Duodenal mucosa (tissue), 2 donors: Measurements from ENCODE around the gene METTL24.
"Not testable (repeated sequence)": the region's sequence is repeated elsewhere in the genome, so short reads cannot be mapped to it uniquely, and the experiment has no call there.

Experiments used
- H3K27ac ChIP-seq: one replicate; pipeline ENCODE4 v1.7.0; 2013; ENCODE audit warnings: low read depth, low read length
- H3K27me3 ChIP-seq, 2 donors: one replicate each; pipeline ENCODE4 v1.7.0; 2013; ENCODE audit warnings: low read length in 2 of 2, control low read depth in 1 of 2; ENCODE audit not compliant: insufficient read depth in 2 of 2, control insufficient read depth in 1 of 2
- H3K36me3 ChIP-seq, 2 donors: one replicate each; pipeline ENCODE4 v1.7.0; 2013; ENCODE audit warnings: low read length in 2 of 2, control low read depth in 1 of 2; ENCODE audit not compliant: insufficient read depth in 2 of 2, control insufficient read depth in 1 of 2
- H3K4me1 ChIP-seq, 2 donors: one replicate each; pipeline ENCODE4 v1.7.0; 2013; ENCODE audit warnings: low read length in 2 of 2, control low read depth in 1 of 2; ENCODE audit not compliant: insufficient read depth in 2 of 2, control insufficient read depth in 1 of 2
- H3K4me3 ChIP-seq, 2 donors: one replicate each; pipeline ENCODE4 v1.7.0; 2013; ENCODE audit warnings: low read length in 2 of 2, low read depth in 1 of 2
- H3K9ac ChIP-seq, 2 donors: one replicate each; pipeline ENCODE4 v1.7.0; 2013; ENCODE audit warnings: low read length in 2 of 2, low read depth in 1 of 2
- H3K9me3 ChIP-seq, 2 donors: one replicate each; pipeline ENCODE4 v1.7.0; 2013; ENCODE audit warnings: low read length in 2 of 2, control low read depth in 1 of 2; ENCODE audit not compliant: control insufficient read depth in 1 of 2

The METTL24 gene

GRCh38 chr6:110283657-110284056 is 74.5 kb downstream of the METTL24 start:
- Histone ChIP-seq H3K4me1 (peaks cover 12 to 29% of the 10 kb centered on the region in 2 donors), H3K9me3 (peaks cover 0 to 4% of the 10 kb centered on the region in 2 donors), H3K4me3 (no peak overlapping the region), H3K9ac (no peak overlapping the region), H3K27ac (no peak overlapping the region), H3K36me3 (no peaks in the 10 kb centered on the region), H3K27me3 (no peaks in the 10 kb centered on the region)

GRCh38 chr6:110282412-110282811 is 75.7 kb downstream of the METTL24 start:
- H3K9ac ChIP-seq: no peak overlapping the region
- H3K4me1 ChIP-seq: peaks cover 10 to 22% of the 10 kb centered on the region in 2 donors
- H3K9me3 ChIP-seq: peaks cover 0 to 4% of the 10 kb centered on the region in 2 donors
- no peak overlapping the region for H3K27ac ChIP-seq
- no peaks in the 10 kb centered on the region for H3K27me3 ChIP-seq
- no peak overlapping the region for H3K4me3 ChIP-seq
- H3K36me3 ChIP-seq: no peaks in the 10 kb centered on the region

GRCh38 chr6:110277100-110277665 is 81.0 kb downstream of the METTL24 start:
- Histone ChIP-seq H3K4me3 (no peak overlapping the region), H3K27ac (no peak overlapping the region), H3K9me3 (peaks cover 0 to 4% of the 10 kb centered on the region in 2 donors), H3K4me1 (no peaks in the 10 kb centered on the region), H3K36me3 (no peaks in the 10 kb centered on the region), H3K27me3 (no peaks in the 10 kb centered on the region), H3K9ac (no peak overlapping the region)

GRCh38 chr6:110272781-110273180 is 85.4 kb downstream of the METTL24 start:
- H3K36me3 ChIP-seq, H3K9me3 ChIP-seq, H3K9ac ChIP-seq, H3K4me1 ChIP-seq, H3K27ac ChIP-seq, H3K27me3 ChIP-seq, H3K4me3 ChIP-seq: not testable (repeated sequence)

- Histone ChIP-seq H3K4me1 (no peaks in the 10 kb centered on the region), H3K4me3 (no peak overlapping the region), H3K36me3 (no peaks in the 10 kb centered on the region), H3K9me3 (no peaks in the 10 kb centered on the region), H3K27me3 (no peaks in the 10 kb centered on the region), H3K27ac (no peak overlapping the region), H3K9ac (no peak overlapping the region)
These were observed 86.5 kb downstream of the METTL24 start for GRCh38 chr6:110271732-110272022.

- Histone ChIP-seq H3K27ac (no peak overlapping the region), H3K9ac (no peak overlapping the region), H3K27me3 (no peaks in the 10 kb centered on the region), H3K4me3 (no peak overlapping the region), H3K9me3 (no peaks in the 10 kb centered on the region), H3K36me3 (no peaks in the 10 kb centered on the region), H3K4me1 (no peaks in the 10 kb centered on the region)
These were observed 88.0 kb downstream of the METTL24 start for GRCh38 chr6:110270165-110270564.

GRCh38 chr6:110269623-110270022 is 88.5 kb downstream of the METTL24 start:
- Histone ChIP-seq H3K4me1 (no peaks in the 10 kb centered on the region), H3K9me3 (no peaks in the 10 kb centered on the region), H3K4me3 (no peak overlapping the region), H3K27me3 (no peaks in the 10 kb centered on the region), H3K27ac (no peak overlapping the region), H3K36me3 (no peaks in the 10 kb centered on the region), H3K9ac (no peak overlapping the region)

GRCh38 chr6:110266996-110267395 is 91.2 kb downstream of the METTL24 start:
- Histone ChIP-seq H3K9me3 (no peaks in the 10 kb centered on the region), H3K4me3 (no peak overlapping the region), H3K4me1 (no peaks in the 10 kb centered on the region), H3K27ac (no peak overlapping the region), H3K9ac (no peak overlapping the region), H3K27me3 (no peaks in the 10 kb centered on the region), H3K36me3 (no peaks in the 10 kb centered on the region)

- H3K27ac ChIP-seq: no peak overlapping the region
- H3K9me3 ChIP-seq: no peaks in the 10 kb centered on the region
- no peaks in the 10 kb centered on the region for H3K36me3 ChIP-seq
- no peak overlapping the region for H3K9ac ChIP-seq
- no peaks in the 10 kb centered on the region for H3K27me3 ChIP-seq
- H3K4me1 ChIP-seq: no peaks in the 10 kb centered on the region
- H3K4me3 ChIP-seq: no peak overlapping the region
These were observed 92.9 kb downstream of the METTL24 start for GRCh38 chr6:110265273-110265672.

GRCh38 chr6:110256366-110256765 is 101.8 kb downstream of the METTL24 start:
- Histone ChIP-seq H3K4me1 (no peaks in the 10 kb centered on the region), H3K36me3 (no peaks in the 10 kb centered on the region), H3K27me3 (no peaks in the 10 kb centered on the region), H3K9ac (no peak overlapping the region), H3K4me3 (no peak overlapping the region), H3K27ac (no peak overlapping the region), H3K9me3 (no peaks in the 10 kb centered on the region)

- Histone ChIP-seq H3K9me3 (no peaks in the 10 kb centered on the region), H3K27ac (no peak overlapping the region), H3K27me3 (no peaks in the 10 kb centered on the region)
These were observed 102.9 kb downstream of the METTL24 start for GRCh38 chr6:110255211-110255750.

More at GRCh38 chr6:110255211-110255750, 102.9 kb downstream of the METTL24 start:
- no peaks in the 10 kb centered on the region for H3K36me3 ChIP-seq
- no peak overlapping the region for H3K9ac ChIP-seq
- H3K4me1 ChIP-seq: no peaks in the 10 kb centered on the region
- no peak overlapping the region for H3K4me3 ChIP-seq
